ENCODE results near the gene MED26. TPM values are rescaled to one million over a fixed set of nuclear protein-coding genes. Genes with fewer than 3 reads are reported as not detected.

The MED26 gene
- total and polyA plus RNA-seq, 8 donors = 0.58 to 41.7 (median 4.3) TPM

GRCh38 chr19:16645140-16645539, 17.1 kb upstream of the MED26 start:
- peaks cover 0 to 13% (median 6%) of the 10 kb centered on the region in 4 donors for H3K4me1 ChIP-seq
- no peaks in the 10 kb centered on the region for H3K27me3 ChIP-seq
- peaks cover 62 to 95% (median 85%) of the 10 kb centered on the region in 4 donors for H3K36me3 ChIP-seq
- intact Hi-C loops (cut with DNase I; ENCODE audit: low total_unique reads) = no loop called here
- no peak overlapping the region for H3K4me3 ChIP-seq
- DNase-seq = no peak
- no peak overlapping the region for H3K27ac ChIP-seq
- 92 to 97% (median 94%) methylated on average over 9 of the region's 9 CpGs for WGBS, 5 donors
- TF ChIP-seq EP300 (IDR thresholded peaks at IDR 0.05) (no peak), POLR2A (IDR thresholded peaks at IDR 0.05) (no peak)
- no peaks in the 10 kb centered on the region for H3K9me3 ChIP-seq

- peaks cover 66 to 100% (median 97%) of the 10 kb centered on the region in 4 donors for H3K36me3 ChIP-seq
- intact Hi-C loops (cut with DNase I; ENCODE audit: low total_unique reads) = no loop called here
These were observed 13.7 kb upstream of the MED26 start for GRCh38 chr19:16641695-16642094.

GRCh38 chr19:16640951-16641350, 12.9 kb upstream of the MED26 start:
- no peaks in the 10 kb centered on the region for H3K27me3 ChIP-seq
- peaks cover 0 to 16% (median 0%) of the 10 kb centered on the region in 4 donors for H3K4me1 ChIP-seq
- no peak for DNase-seq
- H3K27ac ChIP-seq = no peak overlapping the region
- no peak for TF ChIP-seq EP300 (IDR thresholded peaks at IDR 0.05)
- TF ChIP-seq POLR2AphosphoS5 (IDR thresholded peaks at IDR 0.05) = no peak
- no peak for TF ChIP-seq POLR2A (IDR thresholded peaks at IDR 0.05)
- TF ChIP-seq, protein P1, sequence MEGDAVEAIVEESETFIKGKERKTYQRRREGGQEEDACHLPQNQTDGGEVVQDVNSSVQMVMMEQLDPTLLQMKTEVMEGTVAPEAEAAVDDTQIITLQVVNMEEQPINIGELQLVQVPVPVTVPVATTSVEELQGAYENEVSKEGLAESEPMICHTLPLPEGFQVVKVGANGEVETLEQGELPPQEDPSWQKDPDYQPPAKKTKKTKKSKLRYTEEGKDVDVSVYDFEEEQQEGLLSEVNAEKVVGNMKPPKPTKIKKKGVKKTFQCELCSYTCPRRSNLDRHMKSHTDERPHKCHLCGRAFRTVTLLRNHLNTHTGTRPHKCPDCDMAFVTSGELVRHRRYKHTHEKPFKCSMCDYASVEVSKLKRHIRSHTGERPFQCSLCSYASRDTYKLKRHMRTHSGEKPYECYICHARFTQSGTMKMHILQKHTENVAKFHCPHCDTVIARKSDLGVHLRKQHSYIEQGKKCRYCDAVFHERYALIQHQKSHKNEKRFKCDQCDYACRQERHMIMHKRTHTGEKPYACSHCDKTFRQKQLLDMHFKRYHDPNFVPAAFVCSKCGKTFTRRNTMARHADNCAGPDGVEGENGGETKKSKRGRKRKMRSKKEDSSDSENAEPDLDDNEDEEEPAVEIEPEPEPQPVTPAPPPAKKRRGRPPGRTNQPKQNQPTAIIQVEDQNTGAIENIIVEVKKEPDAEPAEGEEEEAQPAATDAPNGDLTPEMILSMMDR (IDR thresholded peaks at IDR 0.05) = no peak
- H3K36me3 ChIP-seq = peaks cover 59 to 100% (median 97%) of the 10 kb centered on the region in 4 donors
- no peak overlapping the region for H3K4me3 ChIP-seq
- intact Hi-C loops (cut with DNase I; ENCODE audit: low total_unique reads) = no loop called here
- no peaks in the 10 kb centered on the region for H3K9me3 ChIP-seq
- 84 to 97% (median 93%) methylated on average over 1 of the region's 1 CpG for WGBS, 5 donors

More at GRCh38 chr19:16641695-16642094, 13.7 kb upstream of the MED26 start:
- no peak for DNase-seq
- H3K27ac ChIP-seq = no peak overlapping the region
- no peaks in the 10 kb centered on the region for H3K9me3 ChIP-seq
- no peak overlapping the region for H3K4me3 ChIP-seq
- TF ChIP-seq EP300 (IDR thresholded peaks at IDR 0.05) (no peak), POLR2A (IDR thresholded peaks at IDR 0.05) (no peak)
- TF ChIP-seq, protein P1 (IDR thresholded peaks at IDR 0.05) = no peak
- H3K27me3 ChIP-seq = no peaks in the 10 kb centered on the region
- 96 to 98% (median 98%) methylated on average over 10 of the region's 10 CpGs for WGBS, 5 donors
- H3K4me1 ChIP-seq = peaks cover 0 to 16% (median 0%) of the 10 kb centered on the region in 4 donors

DNA sequence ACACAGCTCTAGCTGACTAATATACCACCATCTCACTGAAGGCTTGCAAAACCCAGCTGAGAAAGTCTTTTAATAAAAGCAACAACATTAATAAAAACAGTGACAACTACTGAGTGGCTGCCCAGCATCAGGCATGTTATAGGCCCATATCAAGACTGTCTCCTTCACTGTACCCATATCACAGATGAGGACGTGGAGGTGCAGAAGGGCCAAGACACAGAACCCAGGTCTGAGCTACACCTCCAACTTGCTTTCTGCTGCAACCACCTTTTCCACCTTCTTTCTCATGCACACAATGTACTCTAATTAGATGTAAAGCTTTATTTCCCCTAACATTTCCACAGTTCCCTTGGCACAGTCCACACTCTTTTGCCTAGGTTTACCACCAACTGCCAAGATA, 10.7 kb upstream of the MED26 start:
- Histone ChIP-seq H3K9me3 (no peaks in the 10 kb centered on the region), H3K36me3 (peaks cover 40 to 99% (median 96%) of the 10 kb centered on the region in 4 donors), H3K4me1 (peaks cover 0 to 16% (median 0%) of the 10 kb centered on the region in 4 donors), H3K27me3 (no peaks in the 10 kb centered on the region), H3K27ac (no peak overlapping the region), H3K4me3 (no peak overlapping the region)
- 93 to 100% (median 98%) methylated on average over 1 of the region's 1 CpG for WGBS, 5 donors
- TF ChIP-seq, protein P1 (IDR thresholded peaks at IDR 0.05) = no peak
- TF ChIP-seq POLR2A (IDR thresholded peaks at IDR 0.05) = no peak
- TF ChIP-seq POLR2AphosphoS5 (IDR thresholded peaks at IDR 0.05) = no peak
- TF ChIP-seq EP300 (IDR thresholded peaks at IDR 0.05) = no peak
- intact Hi-C loops (cut with DNase I; ENCODE audit: low total_unique reads) = no loop called here
- DNase-seq = no peak

GRCh38 chr19:16637535-16637934, 9.5 kb upstream of the MED26 start:
- H3K4me1 ChIP-seq = peaks cover 0 to 11% (median 0%) of the 10 kb centered on the region in 4 donors
- peaks cover 34 to 99% (median 95%) of the 10 kb centered on the region in 4 donors for H3K36me3 ChIP-seq
- no peaks in the 10 kb centered on the region for H3K9me3 ChIP-seq
- intact Hi-C loops (cut with DNase I; ENCODE audit: low total_unique reads) = no loop called here
- DNase-seq = no peak
- TF ChIP-seq POLR2AphosphoS5 (IDR thresholded peaks at IDR 0.05) (no peak), EP300 (IDR thresholded peaks at IDR 0.05) (no peak), POLR2A (IDR thresholded peaks at IDR 0.05) (no peak)
- TF ChIP-seq, protein P1 (IDR thresholded peaks at IDR 0.05) = no peak
- H3K27me3 ChIP-seq = no peaks in the 10 kb centered on the region
- no peak overlapping the region for H3K27ac ChIP-seq
- H3K4me3 ChIP-seq = no peak overlapping the region
